Measurements from ENCODE around the gene DAGLB.
"Not testable (repeated sequence)": the region's sequence is repeated elsewhere in the genome, so short reads cannot be mapped to it uniquely, and the experiment has no call there.

DAGLB gene

DNA sequence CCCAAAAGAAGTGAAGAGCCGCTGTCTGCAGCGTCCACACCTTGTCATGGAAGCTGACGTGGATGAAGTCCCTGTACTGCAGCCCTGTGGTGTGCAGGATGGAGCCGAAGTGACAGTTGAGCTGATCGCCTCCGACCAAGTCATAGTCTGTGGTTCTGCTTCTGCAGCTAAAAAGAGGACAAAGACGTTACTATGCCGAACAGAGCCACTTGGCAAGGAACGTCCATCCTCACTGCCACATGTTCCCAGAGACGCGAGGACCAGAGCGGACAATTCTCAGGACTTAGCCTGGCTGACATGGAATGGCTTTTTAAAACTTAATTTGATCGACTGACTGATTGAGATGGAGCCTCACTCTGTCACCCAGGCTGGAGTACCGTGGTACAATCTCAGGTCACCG lies 21.8 kb downstream of the DAGLB start:
- no peak for DNase-seq

DNA sequence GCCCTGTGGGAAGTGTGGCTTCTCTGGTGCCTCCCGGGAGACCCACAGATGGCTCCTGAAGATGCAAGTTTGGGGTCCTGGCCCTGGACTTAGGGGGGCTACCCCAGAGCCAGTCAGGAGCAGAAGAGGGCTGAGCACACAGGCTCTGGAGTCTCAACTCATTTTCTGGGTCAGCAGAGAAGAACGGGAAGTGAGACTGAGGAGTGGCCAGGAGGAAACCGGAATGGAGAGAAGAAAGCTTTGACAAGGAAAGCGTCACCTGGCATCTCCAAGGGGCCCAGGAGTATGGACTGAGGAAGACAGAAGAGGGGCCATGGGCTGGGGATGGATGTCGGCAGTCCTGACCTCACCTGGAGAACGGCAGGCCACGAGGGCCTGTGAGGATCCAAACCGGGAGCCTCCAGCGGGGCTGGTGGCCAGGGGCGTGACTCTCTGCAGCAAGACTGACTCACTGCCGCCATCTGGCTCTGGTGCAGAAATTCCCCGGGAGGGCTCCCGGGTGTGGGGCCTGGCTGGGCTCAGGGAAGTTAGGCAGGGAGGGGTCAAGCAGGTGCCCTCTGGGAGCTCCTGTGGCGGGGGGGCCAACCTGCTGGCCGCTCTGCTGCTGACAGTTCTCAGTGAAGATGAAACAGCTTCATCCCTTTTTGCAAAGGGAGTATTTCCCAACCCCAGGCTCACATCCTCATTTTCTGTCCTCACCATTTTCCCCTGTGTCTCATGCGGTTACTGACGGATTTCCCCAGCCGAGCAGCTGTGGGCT lies 23.6 kb downstream of the DAGLB start:
- DNase-seq, result peak in 1 of 2 donors; percentile 51

DNA sequence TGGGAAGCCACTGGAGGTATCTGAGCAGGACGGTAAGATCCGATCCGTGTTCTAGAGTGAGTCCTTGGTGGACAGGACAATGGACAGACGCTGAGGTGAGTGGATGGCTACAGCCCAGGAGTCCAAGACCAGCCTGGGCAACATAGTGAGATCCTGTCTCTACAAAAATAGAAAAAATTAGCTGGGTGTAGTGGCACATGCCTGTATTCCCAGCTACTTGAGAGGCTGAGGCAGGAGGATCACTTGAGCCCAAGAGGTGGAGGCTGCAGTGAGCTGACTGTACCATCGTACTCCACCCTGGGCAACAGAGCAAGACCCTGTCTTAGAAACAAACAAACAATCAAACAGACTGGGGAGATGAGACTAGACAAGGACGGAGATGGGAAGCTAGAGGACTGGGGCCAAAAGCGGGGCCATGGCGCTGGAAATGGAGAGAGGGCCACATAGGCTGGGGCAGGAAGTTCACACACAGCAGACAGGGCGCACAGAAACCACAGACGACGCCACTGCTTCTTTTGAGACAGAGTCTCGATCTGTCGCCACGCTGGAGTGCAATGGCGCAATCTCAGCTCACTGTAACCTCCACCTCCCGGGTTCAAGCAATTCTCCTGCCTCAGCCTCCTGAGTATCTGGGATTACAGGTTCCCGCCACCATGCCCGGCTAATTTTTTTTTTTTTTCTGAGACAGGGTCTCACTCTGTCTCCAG lies 24.7 kb downstream of the DAGLB start:
- no peak for DNase-seq

DNA sequence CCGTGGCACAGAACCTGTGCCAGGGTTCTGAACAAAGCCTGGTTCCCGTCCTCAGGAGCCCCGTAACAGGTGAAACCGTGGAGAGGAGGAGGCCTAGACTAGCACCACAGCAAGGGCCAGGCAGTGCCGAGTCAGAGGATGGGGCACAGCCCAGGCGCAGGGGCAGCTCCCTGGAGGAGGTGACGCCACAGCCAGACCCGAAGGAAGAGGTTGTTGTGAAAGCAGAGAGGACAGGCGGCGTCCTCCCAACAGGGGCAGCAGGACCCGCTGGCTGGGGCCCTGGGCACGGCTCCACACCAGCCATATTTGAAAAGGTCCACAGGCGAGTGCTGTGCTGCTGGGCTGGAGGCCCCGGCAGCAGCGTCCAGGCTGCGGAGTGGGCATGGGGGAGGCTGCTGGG lies 25.7 kb downstream of the DAGLB start:
- no peak for DNase-seq

DNA sequence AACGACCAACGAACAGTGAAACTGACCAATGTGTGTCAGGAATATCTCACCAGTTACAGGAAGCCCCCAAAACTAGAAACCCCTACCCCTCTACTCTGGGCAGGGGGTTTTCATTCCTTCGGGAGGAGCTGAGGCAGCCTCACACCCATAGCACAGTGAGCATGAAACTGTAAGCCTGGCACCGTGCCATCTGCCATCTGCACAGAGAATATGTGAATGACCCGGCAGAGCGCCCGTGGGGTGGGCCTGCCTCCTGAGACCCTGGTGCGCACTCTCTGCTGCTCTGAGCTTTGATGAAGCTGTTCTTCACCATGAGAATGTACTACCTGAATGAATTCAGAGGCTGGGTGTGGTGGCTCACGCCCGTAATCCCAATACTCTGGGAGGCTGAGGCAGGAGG lies 27.1 kb downstream of the DAGLB start:
- DNase-seq, result no peak

DNA sequence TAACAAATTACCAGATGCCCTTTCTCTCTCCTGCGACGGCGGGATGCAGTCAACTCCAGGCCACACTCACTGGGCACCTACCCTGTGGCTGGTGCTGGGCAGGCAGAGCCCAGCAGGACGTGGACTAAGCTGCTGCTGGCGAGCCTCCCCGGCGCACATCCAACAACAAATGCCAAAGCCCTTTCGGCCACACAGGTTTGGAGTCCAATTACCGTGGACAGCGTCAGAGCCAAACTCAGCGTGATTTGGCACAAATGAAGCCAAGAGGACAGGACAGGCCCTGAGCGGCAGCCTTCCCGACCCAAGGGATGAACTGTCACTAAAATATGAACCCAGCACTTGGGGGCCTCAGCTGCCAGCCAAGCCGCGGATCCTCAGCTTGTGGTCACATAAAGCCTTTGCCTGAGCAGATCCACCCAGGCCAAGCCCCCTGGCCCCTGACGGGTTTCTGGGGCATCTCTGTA lies 28.4 kb downstream of the DAGLB start:
- no peak for DNase-seq

DNA sequence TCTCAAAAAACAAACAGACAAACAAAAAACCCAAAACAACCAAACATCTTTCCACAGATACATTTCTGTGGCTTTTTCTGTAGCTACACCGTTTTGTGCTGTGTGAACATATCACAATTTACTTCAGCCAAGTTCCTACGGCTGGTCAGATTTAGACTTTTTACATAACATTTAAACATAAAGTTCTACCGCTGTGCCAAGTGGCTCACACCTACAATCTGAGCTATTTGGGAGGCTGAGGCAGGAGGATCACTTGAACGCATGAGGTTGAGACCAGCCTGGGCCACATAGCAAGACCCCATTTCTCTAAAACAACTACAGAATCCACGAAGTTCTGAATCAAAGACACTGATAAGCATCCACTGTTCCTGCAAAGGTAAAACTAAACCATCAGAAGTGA lies 30.3 kb downstream of the DAGLB start:
- DNase-seq, result no peak

DNA sequence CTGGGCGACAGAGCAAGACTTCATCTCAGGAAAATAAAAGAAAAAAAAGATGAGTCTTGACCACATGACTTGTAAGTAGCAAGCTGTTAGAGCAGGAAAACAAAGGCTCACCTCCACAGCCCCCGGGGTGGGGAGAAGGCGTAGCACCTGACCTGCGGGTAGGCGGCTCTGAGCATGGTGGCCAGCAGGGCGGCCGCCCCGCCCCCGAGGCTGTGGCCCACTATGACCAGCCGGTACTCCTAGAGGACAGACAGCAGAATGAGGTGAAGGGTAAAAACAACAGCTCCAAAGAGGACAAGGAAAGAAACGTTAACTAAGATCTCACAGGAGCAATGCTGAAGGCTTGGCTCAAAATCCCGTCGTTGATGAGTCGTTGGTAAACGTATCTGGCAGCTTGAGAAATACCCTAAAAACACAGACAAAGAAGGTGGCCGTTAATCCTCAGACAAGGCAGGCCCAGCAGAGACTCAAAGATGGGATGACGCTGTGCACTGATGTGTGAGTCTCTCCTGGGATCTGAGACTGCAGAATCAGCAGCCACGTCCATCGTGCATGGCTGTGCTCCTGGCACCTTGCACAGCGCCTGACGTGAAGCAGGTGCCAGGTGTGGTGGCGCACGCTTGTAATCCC lies 31.1 kb downstream of the DAGLB start:
- DNase-seq, result no peak

DNA sequence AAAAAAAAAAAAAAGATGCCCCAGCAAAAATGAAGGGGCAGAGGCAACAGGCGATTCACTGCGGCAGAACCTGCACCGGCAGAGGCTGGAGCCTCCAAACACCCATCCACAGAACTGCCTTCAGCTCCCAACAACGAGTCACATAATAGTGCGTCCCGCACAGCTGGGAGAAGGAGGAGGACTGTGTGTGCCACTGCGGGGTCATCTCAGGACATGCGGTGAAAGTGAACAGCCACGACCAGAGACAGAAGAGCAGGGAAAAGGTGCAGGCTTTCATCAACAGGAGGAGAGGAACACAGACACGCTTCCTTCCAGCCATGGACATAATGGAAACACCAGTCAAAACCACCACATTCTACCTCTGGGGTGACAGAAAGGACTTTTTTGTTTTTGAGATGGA lies 34.1 kb downstream of the DAGLB start:
- no peak for DNase-seq

DNA sequence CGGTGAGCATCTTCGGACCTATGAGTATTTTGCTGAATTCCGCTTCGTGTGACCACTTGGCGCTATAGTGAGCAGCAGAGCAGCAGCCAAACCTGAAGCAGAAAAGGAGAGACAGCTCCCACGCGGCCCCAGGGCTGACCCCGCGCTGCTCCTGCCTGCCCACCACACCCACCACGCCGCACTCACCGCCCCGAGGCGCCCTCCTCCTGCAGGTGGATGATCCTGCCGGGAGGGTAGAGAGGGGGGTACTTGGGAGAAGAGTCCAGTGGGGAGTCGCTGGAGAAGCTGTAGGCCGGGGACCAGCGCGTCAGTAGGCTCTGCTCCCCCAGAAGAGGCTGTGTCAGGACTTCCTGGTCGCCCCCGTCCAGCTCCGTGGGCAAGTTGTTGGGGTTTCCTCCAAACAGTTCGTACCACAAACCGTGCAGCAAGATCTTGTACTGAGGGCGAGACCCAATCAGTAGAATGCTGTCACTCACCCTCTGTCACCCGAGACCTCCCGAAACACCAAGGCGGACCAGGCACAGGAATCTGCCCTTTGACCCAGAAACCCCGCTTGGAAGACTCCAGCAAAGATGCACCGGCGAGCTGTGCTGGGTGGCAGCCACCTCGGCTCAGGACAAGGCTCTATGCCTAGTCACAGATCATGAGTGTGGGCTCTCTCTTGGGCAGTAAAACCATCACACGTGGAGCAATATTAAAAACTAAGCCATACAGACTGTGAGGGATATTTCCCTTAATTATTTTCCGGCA lies 37.6 kb downstream of the DAGLB start:
- no peak for DNase-seq

DNA sequence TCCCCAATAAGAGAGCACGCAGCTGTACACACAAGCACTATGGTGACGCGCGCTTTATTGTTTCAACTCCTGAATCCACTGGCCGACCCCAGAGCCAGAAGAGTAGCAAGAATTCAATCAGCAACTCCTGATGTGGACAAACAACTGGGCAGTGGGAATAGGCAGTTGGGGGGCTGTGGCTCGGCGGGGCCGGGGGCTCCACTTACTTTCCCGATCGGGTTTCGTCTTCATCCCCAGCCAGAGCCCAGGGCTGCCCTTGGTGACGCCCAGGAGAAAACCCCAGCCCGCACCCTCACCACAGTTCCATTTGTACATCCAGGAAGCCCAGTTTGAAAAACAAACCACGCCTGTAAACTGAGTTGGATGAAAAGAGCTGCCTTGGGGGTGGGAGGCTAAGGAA lies 38.7 kb downstream of the DAGLB start:
- DNase-seq, result no peak

DNA sequence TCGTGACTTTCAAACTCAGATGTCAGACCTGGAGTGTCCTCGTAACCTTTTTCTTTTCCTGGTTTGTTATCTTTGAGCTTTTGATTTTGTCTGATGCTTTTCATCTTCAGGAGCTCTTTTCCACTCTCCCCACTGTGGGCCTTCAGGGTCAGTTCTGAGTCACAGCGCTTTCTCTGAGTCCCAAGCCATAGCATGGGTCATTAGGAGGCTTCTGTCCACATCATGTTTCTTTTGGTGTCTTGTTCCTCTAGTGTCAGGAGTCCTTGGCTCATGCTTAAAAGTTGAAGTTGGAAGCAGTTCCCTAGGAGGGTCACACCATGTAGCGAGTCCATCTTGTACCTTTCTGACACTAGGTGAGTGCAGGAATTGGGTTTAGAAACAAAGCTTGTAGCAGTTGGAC lies 40.3 kb downstream of the DAGLB start:
- DNase-seq, result no peak

DNA sequence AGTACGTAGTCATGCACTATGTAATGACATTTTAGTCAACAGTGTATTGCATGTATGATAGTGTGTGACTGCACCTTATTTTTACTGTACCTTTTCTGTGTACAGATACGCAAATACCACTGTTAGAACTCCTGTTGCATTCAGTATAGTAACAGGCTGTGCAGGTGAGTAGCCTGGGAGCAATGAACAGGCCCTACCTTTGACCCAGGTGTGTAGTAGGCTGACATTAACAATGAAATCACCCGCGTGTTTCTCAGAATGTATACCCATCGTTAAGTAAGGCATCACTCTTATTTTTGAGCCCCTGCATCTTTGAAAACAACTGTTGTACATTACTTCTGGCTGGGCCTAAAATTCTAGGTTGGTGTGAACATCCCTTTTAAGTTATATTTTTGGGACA lies 41.6 kb downstream of the DAGLB start:
- DNase-seq, result no peak

DNA sequence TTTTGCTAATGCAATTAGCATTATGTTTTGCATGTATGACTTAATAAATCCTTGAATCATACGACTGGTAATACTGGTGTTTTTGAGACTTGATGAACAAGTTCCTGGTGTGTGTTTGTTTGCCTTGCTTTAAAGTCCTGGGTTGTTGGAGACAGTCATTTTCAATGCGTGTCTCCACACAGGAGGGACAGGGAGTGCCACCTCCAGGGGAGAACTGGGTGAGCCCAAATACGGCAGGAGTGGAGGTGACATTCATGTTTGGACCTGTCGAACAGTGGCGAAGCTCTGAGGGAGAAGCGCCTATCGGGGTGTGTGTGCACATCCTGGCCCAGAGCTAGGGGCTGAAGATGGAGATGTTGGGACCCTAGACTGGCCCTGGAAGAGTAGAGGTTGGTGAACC lies 43.8 kb downstream of the DAGLB start:
- DNase-seq, result no peak

DNA sequence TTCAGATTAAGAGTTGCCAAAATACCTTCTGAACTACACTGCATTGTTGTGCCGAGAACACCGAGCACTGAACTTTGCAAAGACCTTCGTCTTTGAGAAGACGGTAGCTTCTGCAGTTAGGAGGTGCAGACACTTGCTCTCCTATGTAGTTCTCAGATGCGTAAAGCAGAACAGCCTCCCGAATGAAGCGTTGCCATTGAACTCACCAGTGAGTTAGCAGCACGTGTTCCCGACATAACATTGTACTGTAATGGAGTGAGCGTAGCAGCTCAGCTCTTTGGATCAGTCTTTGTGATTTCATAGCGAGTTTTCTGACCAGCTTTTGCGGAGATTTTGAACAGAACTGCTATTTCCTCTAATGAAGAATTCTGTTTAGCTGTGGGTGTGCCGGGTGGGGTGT lies 45.0 kb downstream of the DAGLB start:
- no peak for DNase-seq

DNA sequence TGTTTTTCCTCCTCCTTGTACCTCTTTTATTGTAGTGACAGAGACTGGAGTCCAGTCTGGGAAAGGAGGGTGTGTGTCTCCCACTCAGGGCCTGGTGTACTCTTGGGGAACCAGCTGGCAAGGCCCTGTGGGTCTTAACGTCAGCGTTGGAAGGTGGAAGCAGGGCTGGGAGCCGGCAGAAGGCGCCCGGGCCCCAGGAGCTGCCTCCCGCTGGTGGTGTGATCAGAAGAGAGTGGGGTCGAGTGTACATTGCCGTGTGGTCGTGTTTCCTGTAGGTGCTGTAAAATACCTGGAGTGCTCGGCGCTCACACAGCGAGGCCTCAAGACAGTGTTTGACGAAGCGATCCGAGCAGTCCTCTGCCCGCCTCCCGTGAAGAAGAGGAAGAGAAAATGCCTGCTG lies 45.7 kb downstream of the DAGLB start:
- DNase-seq, result no peak

DNA sequence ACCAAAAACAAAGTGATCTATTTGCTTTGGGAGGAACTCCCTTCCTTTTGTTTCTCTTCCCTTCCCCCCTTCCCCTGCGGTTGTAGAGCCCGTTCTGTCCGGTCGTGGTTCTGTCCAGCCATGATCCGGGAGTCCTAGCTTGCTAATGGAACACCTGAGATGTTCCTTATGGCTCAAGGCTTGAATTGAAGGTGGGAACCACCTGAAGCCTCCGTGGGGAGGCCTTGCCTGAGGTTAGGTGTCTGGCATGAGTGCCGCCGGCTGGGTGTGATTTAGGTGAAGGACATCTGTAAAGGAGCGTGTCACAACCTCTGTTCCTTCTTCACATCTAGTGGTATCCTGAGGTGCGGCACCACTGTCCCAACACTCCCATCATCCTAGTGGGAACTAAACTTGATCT lies 46.2 kb downstream of the DAGLB start:
- DNase-seq, result no peak

DNA sequence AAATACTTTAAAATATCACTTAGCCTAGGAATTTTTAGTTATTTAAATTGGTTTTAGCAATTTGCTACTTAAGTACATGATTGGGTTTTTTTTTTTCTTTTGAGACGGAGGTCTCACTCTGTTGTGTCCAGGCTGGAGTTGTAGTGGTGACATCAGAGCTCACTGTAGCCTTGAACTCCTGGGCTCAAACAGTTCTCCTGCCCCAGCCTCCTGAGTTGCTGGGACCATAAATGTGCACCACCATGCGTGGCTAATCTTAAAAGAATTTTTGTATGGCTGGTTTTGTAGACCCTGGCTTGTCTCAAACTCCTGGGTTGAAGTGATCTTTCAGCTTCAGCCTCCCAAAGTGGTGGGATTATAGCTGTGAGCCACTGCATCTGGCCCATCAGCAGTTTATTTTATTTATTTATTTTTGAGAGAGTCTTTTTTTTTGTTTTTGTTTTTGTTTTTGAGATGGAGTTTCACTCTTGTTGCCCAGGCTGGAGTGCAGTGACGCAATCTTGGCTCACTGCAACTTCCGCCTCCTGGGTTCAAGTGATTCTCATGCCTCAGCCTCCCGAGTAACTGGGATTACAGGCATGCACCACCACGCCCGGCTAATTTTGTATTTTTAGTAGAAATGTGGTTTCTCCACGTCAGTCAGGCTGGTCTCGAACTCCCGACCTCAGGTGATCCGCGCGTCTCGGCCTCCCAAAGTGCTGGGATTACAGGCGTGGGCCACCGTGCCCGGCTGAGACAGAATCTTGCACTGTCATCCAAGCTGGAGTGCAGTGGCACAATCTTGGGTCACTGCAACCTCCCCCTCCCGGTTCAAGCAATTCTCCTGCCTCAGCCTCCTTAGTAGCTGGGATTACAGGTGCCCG lies 47.3 kb downstream of the DAGLB start:
- DNase-seq, result not testable (repeated sequence)

DNA sequence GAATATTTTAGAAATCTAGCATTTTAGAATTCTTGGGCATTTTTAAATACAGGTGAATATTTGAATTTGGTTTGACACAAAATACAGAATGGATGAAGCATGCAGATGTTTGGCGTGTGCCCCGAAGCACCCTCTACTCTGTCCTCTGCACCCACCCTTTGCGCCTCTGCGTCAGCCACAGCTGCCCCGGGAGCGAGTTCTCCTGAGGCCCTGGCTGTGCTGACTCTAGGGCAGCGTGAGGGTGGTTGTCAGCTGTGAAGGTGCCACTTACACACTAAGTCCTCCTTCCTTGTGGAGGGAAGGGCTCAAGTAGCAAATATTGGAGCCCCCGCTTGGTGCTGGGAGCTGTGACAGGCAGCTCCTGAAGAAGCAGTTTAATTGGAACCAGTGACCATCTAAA lies 48.4 kb downstream of the DAGLB start:
- no peak for DNase-seq

DNA sequence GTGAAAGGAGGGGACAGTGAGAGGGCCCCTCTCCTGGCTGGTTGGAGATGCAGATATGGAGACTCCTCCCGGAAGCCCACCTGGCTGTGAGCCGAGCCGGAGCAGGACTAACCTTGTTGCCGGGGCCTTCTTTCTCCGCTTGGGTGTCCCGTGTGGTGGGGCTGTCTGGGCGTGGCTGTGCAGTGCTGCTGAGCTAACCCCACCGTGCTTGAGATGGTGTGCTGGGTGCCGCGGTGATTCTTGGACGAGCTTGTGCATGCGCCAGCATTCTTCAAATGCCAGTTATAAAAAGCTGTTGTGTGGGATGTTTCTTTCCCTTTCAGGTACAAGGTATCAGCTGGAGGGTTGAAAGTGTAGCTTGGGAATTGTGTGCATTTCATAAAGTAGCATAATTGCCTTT lies 48.8 kb downstream of the DAGLB start:
- DNase-seq, result no peak

DNA sequence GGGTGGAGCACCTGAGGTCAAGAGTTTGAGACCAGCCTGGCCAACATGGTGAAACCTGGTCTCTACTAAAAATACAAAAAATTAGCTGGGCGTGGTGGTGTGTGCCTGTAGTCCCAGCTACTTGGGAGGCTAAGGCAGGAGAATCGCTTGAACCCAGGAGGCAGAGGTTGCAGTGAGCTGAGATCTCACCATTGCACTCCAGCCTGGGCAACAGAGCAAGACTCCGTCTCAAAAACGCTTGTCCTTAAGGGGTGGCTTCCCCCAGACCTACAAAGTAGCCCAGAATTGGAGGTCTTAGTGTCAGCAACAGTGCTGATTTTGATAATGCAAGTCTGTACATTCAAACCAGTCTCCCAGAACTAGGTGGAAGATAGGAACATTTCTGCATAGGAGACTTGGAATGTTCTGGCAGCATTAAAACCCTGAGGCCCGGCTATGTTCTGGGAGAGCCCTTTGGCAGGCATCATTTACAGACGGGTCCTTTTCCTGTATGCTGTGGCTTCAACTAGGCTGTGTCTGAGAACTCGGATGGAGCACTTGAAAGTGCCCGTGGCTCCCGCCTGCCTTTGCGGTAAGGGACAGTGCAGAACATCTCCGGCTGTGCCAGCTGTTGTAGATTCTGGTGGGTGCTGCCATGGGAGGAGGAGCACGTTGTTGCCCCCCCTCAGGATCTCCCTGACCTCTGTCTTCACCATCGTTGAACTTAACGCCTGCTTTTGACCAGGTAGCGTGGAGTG lies 49.8 kb downstream of the DAGLB start:
- DNase-seq, result not testable (repeated sequence)
